OCI-LY3 (cell line): ENCODE data around the gene ATG10.

Experiments
- EZH2phosphoT487 ChIP-seq: fragments of 200-600 bp; shearing (Covaris generic); IDR thresholded peaks from 2 replicates; pipeline ENCODE4 v1.6.1; 2018; ENCODE audit warnings: antibody characterized with exemption, mixed run types, low read depth
- TF ChIP-seq, protein P1 (sequence below): fragments of 200-600, 300-600 bp; sonication (generic); IDR thresholded peaks from 2 replicates; pipeline ENCODE4 v1.5.1; 2014; ENCODE audit warnings: antibody characterized with exemption, low read length, low read depth

DNA sequence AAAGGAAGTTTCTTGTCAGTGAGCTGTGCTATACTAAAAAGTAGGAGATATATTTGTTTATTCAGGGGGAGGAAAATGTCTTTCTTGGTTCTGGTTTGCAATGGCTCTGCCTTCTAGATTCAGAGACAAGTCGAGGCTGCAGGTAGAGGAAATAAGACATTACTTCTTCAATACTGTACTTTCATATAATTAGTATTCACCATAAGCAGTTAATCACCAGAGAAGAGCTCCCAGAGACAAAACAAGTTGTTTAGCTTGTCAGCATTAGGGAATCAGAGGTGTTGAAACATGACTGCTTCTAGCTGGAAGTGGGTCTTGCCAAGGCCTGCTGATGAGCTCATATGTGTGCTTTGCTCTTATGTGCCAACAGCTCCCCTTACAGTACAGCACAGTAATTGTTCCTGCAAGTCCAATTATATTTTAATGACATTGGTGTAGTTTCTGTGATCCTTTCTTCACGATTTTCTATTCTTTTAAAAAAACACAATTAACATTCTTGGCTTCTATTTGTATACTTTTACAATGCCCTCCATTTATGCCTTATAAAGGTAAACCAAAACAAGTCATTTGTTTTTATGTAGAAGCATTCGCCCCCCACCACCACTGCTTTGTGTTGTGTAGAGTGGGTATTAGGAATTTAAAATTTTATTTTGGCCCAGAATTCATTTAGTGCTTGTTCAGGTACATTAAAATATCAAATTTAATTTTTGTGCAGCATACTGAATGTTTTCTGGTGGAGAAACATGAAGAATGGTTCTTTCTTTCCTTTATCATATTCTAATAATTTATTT is 194.1 kb downstream of the ATG10 start:
- TF ChIP-seq, protein P1, sequence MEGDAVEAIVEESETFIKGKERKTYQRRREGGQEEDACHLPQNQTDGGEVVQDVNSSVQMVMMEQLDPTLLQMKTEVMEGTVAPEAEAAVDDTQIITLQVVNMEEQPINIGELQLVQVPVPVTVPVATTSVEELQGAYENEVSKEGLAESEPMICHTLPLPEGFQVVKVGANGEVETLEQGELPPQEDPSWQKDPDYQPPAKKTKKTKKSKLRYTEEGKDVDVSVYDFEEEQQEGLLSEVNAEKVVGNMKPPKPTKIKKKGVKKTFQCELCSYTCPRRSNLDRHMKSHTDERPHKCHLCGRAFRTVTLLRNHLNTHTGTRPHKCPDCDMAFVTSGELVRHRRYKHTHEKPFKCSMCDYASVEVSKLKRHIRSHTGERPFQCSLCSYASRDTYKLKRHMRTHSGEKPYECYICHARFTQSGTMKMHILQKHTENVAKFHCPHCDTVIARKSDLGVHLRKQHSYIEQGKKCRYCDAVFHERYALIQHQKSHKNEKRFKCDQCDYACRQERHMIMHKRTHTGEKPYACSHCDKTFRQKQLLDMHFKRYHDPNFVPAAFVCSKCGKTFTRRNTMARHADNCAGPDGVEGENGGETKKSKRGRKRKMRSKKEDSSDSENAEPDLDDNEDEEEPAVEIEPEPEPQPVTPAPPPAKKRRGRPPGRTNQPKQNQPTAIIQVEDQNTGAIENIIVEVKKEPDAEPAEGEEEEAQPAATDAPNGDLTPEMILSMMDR: peak; percentile 70
- TF ChIP-seq EZH2phosphoT487: no peak
